Measurements from ENCODE around the gene CACYBP. TPM values are rescaled to one million over a fixed set of nuclear protein-coding genes. Genes with fewer than 3 reads are reported as not detected.
A peak's percentile ranks its signal among the peaks of the same experiment; 100 is the strongest.

The CACYBP gene
- total and polyA plus RNA-seq, 2 of the 13 experiments (the other 11 are each of a cell fraction or from before 2014, with no cell fraction given): 18.4 to 183 TPM

DNA sequence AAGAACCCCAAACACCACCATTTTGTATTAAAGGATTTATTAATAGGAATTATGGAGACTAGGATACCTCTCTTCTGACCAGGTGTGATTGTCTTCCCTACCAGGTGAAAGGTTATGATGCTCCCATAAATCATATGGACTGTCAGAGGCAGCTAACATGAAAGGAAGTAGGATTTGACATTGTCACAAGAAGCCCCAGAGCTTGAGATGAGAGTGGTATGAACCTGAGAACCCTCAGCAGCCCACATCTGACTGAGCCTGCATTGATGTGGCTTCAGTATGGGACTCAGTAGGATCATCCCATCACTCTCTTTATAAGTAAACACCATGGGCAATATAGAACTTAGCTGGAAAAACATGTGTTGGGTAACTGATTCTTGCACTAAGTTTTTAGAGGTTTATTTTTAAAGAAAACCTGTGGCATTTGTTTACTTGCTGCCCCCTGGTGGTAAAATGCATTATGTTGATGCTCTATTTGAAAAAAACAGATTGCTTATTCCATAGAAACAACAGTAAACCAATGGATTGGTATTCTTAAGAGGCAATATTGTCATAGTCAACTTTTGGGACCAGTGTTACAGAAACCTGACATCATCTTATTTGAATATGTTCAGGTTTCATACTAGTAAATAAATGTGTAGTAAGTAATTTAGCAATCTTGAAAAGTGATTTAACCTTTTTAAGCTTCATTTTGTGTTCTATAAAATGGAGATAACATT is 16.6 kb upstream of the CACYBP start (continued):
- no peak for TF ChIP-seq ZNF468 (CRISPR knock-in tag; IDR thresholded peaks at IDR 0.05)
- no peak for TF ChIP-seq TGIF2 (CRISPR knock-in tag; IDR thresholded peaks at IDR 0.05)
- TF ChIP-seq HNF4A (CRISPR knock-in tag; IDR thresholded peaks at IDR 0.05): no peak
- 0 out of 2 replicates have a peak, but pooled peaks have one; percentile 12 for TF ChIP-seq MIXL1 (CRISPR knock-in tag; IDR thresholded peaks at IDR 0.05)
- TF ChIP-seq ZNF329 (CRISPR knock-in tag; IDR thresholded peaks at IDR 0.05; ENCODE audit: low read depth): no peak
- TF ChIP-seq SMC3 (IDR thresholded peaks at IDR 0.05; ENCODE audit: low read length): peak; percentile 66
- no peak for TF ChIP-seq MAFG (CRISPR knock-in tag; IDR thresholded peaks at IDR 0.05)
- TF ChIP-seq ZNF24 (IDR thresholded peaks at IDR 0.05): no peak
- TF ChIP-seq CEBPG (CRISPR knock-in tag; IDR thresholded peaks at IDR 0.05): no peak
- TF ChIP-seq, protein P1, sequence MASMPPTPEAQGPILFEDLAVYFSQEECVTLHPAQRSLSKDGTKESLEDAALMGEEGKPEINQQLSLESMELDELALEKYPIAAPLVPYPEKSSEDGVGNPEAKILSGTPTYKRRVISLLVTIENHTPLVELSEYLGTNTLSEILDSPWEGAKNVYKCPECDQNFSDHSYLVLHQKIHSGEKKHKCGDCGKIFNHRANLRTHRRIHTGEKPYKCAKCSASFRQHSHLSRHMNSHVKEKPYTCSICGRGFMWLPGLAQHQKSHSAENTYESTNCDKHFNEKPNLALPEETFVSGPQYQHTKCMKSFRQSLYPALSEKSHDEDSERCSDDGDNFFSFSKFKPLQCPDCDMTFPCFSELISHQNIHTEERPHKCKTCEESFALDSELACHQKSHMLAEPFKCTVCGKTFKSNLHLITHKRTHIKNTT (CRISPR knock-in tag; IDR thresholded peaks at IDR 0.05): no peak

DNA sequence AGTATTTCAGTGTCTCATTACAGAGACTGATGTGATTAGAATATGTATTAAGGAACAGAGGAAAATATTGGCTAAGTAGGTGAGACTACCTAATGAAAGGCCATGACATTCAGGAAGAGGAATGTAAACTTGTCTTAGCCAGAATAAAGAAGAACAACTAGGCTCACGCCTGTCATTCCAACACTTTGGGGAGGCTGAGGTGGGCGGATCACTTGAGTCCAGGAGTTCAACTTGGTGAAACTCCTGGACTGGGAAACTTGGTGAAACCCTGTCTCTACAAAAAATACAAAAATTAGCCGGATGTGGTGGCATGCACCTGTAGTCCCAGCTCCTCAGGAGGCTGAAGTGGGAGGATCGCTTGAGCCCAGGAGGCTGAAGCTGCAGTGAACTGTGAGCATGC is 14.8 kb upstream of the CACYBP start:
- TF ChIP-seq ZNF660 (CRISPR knock-in tag; IDR thresholded peaks at IDR 0.05; ENCODE audit: borderline replicate concordance, low read depth) (no peak), HNF4A (CRISPR knock-in tag; IDR thresholded peaks at IDR 0.05) (peak; percentile 51)
- TF ChIP-seq, protein P2, sequence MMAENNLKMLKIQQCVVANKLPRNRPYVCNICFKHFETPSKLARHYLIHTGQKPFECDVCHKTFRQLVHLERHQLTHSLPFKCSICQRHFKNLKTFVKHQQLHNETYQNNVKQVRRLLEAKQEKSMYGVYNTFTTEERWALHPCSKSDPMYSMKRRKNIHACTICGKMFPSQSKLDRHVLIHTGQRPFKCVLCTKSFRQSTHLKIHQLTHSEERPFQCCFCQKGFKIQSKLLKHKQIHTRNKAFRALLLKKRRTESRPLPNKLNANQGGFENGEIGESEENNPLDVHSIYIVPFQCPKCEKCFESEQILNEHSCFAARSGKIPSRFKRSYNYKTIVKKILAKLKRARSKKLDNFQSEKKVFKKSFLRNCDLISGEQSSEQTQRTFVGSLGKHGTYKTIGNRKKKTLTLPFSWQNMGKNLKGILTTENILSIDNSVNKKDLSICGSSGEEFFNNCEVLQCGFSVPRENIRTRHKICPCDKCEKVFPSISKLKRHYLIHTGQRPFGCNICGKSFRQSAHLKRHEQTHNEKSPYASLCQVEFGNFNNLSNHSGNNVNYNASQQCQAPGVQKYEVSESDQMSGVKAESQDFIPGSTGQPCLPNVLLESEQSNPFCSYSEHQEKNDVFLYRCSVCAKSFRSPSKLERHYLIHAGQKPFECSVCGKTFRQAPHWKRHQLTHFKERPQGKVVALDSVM (CRISPR knock-in tag; IDR thresholded peaks at IDR 0.05): peak; percentile 81
- no peak overlapping the region for H3K4me2 ChIP-seq (ENCODE audit: low read depth, low read length)
- H3K9me3 ChIP-seq (ENCODE audit: low read length): no peaks in the 10 kb centered on the region
- CTCF ChIA-PET (ENCODE audit: low intra/inter-chr PET ratio, low total read pairs): no interaction called here
- in situ Hi-C loops (cut with HindIII; ENCODE audit: extremely low pct_ligation_motif_present, low pct_unique_long_range_greater_than_20kb): loop anchor here (25.0 kb wide), 1 partner anchor 723 kb away; no protein-coding TSS in a partner anchor
- no peak overlapping the region for H3K4me3 ChIP-seq (replicated peaks in 1 of 3; ENCODE audit: insufficient read depth in 1 of 3, low read depth in 2 of 3, low read length in 3 of 3)
- POLR2A ChIA-PET: interaction anchor here (1.4 kb wide), 1 partner anchor 14 kb away, joined by 4 read pairs; the partner anchor contains the start of gene CACYBP
- intact Hi-C loops (cut with micrococcal nuclease; ENCODE audit: unreplicated experiment): no loop called here
- H2AFZ ChIP-seq (ENCODE audit: low read length): no peak overlapping the region
- no peaks in the 10 kb centered on the region for H4K20me1 ChIP-seq (ENCODE audit: insufficient read depth, low read length)
- no TSS peak for BruUV-seq (replicated peaks)
- peak; percentile 30 for DNase-seq (ENCODE audit: low spot score)
- no peak overlapping the region for H3K9ac ChIP-seq (ENCODE audit: insufficient read depth, low read depth, low read length)
- 55% methylated on average over 4 of the region's 4 CpGs for WGBS (ENCODE audit: low lambda C conversion rate)
- H3K36me3 ChIP-seq (replicated peaks in 1 of 2; ENCODE audit: control insufficient read depth in 1 of 2, insufficient read depth in 2 of 2, low read length in 2 of 2): no peaks in the 10 kb centered on the region
- FAIRE-seq: peak; percentile 59
- no peak overlapping the region for H3K27ac ChIP-seq (ENCODE audit: extremely low read length, insufficient read depth, low read length)
- H3K27me3 ChIP-seq (ENCODE audit: control insufficient read depth in 1 of 2, insufficient read depth in 2 of 2, low read length in 2 of 2): no peaks in the 10 kb centered on the region
- peaks cover 19% of the 10 kb centered on the region for H3K4me1 ChIP-seq (ENCODE audit: insufficient read depth, low read length)
- H3K79me2 ChIP-seq (ENCODE audit: insufficient read depth, low read length): no peaks in the 10 kb centered on the region
- peak; percentile 63 for ATAC-seq

All from HepG2 (cell line).